GM21515 (cell line): ENCODE data around the gene CMTM1.
"Not testable (repeated sequence)": the region's sequence is repeated elsewhere in the genome, so short reads cannot be mapped to it uniquely, and the experiment has no call there.

Experiments used
- ATAC-seq: cut with Tn5 transposase; IDR thresholded peaks from one replicate; pipeline ENCODE4 v1.9.1; 2021; ENCODE audit not compliant: unreplicated experiment

CMTM1 gene

DNA sequence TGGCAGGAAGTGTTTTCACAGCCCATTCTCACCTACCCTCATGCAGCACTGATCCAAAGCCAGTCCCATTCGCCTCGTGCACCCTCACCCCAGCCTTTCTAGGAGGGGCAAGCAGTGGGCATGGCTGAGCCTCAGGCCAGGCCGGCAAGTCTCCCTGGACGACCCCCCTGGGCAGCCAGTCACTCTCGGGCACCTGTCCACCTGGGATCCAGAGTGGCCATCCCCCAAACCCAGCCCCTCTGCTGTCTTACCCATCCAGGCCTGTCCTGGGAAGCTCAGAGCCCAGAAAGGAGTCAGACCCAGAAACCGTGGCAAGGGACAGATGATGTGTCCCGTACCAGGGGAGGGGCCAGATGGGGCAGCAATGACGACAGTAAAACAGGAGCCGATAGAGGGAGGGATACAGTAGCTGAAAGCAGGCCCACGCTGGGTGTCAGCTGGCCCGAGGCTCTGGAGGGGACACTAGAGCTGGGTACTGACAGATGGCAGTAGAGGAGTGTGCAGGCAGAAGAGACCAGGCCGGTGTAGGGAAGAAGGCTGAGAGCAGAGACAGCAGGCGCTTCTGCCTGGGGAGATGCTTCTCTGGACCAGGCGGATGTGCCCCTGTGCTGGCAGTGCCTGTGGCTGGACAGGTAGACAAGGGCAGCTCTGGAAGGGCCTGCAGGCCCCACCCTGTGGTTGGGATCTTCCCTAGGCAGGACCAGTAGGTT, 44.0 kb downstream of the CMTM1 start:
- ATAC-seq, result no peak

DNA sequence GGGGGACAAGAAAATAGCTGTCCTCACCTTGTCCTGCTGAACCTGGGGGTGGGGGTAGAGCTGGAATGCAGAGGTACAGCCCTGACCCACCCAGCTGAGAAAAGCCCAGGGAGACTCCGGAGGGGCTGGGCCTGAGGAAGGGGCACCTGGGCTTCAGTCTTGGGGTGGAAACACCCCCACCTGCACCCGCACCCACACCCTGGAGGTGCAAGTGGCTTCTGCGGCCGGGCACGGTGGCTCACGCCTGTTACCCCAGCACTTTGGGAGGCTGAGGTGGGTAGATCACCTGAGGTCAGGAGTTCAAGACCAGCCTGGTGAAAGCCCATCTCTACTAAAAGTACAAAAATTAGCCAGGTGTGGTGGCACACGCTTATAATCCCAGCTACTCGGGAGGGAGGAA, 45.7 kb downstream of the CMTM1 start:
- not testable (repeated sequence) for ATAC-seq

DNA sequence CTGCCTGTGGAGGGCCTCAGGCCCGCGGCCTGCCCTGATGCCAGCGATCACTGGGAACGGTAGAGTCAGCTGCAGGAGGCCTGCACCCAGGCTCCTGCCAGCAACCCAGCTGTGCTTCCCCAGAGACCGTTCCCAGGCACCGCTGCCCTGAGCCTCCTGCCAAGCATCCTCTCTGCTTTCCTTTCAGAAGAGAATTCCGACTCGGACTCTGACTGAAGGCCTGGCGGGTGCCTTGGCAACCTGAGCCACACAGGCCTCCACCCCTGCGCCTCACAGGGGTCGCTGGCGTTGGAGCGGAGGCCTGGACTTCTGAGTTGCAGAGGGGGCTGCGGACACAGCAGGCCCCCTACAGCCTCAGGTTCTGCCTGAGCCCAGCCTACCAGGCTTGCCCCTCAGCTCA, 46.2 kb downstream of the CMTM1 start:
- ATAC-seq, result no peak

DNA sequence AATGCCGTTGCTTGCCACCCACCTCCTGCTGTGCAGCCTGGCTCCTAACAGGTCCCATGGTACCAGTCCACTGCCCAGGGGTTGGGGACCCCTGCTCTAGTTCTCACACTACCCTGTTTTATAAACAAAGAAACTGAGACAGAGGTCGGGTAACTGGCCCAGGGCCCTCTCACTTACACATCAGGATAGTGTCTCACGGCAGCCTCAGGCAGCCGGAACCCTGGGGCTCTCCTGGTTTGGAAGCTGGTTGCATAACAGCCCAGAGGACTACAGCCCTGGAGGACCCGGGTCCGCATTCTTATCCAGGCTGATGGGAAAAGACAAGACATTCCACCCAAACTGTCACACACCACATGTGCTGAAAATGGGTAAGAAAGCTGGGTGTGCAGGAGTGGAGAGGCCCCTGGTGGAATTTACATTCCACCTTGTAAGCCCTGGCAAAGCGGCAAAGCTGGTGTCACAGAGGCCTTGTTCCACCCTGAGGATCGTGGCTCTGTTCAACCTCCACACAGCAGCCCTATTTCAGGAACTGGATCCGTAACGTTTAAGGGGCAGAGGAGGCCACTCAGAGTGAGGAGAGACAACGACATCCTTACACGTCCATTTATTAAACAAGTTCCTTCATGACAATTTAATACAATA, 48.0 kb downstream of the CMTM1 start:
- no peak for ATAC-seq

DNA sequence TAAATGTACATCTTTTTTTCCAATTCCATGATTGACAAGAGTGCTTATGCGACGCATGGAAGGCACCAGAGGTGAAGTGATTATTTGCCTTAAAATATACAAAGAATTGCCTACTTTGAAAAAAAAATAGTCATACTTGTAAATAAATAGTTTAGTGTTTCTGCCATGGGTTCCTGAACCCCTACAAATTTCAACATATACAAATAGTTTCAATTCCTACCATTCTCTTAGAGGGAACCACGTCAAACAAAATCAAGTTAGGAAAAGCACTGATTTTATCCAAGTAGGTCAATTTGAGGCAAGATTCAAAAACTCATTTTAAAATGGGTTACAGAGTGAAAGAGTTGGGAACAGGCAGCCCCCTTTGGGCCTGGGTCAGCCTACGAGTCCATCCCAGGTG, 49.9 kb downstream of the CMTM1 start:
- no peak for ATAC-seq

DNA sequence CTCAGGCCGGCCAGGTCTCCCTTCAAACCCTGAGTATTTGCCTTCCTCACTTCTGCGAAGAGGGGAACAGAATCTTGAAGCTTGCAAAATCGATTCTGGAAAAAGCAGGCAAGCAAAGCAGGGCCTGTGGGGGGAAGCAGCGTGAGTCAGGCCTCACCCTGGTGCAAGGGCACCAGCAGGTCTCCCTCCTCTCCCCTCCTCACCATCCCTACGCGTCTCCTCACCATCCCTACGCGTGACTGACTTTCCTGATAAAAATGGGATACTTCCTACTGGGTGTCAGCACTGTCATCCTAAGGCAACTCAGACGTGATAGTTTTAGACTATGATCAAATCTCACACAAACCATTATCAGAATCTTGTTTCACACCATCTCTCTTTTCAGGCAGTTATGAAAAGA, 50.4 kb downstream of the CMTM1 start:
- ATAC-seq, result no peak

DNA sequence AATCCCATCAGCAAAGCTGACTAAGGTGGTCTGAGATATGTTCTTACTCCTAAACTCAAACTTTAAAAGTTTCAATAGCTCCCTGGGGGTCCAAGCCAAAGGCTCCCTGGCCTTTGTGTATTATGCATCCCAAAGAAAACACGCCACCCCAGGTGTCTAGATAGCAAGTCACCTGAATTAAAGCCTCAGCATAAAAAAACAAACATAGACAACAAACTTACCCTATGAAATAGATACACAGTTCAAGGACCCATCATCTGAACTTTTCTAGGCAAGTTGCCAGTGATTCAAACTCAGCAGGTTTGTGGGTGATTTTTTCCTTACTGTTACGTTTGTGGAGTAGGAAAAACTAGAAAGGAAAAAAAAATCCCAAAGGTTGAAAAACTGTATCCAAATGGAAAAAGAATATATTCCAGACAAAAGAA, 50.8 kb downstream of the CMTM1 start:
- no peak for ATAC-seq

DNA sequence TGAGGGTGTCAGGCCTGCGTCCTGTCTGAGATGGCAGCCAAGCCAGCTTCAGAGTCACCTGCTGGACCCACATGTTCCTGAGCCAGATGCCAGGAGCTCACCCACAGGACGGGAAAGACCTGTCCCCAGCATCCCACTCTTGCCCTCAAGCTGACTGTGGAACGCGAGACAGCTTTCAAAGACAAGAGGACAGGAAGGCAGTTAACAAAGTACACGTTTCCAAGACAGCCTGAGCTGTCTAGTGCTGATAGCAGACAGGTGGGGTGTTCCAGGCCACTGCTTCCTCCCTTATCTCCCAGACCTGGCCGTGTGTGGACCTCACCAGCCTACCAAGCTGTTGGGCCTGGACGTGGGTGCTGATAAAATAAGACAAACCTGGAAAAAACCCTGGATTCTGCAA, 51.5 kb downstream of the CMTM1 start:
- no peak for ATAC-seq

DNA sequence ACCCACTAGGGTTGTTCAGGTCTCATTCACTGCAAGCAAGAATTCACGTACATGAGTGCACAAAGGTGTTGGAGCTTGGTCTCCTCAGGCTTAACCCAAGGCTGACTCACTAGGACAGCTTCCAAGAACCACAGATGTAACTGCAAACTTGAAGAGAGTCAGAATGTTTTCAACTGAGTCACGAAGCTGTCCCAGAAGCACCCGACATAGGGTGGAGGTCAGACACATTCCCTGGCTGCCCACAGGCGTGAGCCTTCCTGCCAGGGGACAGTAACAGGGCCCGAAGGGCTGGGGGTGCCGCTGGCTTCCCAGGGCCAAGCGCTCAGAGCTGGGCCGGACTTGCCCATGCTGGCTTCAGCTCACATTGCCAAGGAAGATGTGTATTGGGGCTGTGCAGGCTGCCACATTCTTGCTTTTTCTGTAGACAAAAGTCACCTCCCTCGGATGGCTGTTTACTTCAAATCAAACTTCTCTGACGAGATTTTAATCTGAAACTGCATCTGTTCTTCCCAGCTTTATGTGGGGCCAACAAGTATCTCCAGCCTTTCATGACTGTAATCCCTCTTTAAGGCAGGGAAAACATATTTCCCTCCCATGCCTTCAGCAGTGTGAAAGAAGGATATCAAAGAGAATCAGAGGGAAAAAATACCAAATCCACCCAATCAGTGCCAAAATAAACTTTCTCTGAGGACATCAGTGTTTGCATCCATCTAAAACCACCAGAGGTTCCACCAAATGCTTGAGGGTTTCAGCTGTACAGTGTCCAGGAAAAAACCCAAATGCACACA, 52.5 kb downstream of the CMTM1 start:
- ATAC-seq, result no peak

DNA sequence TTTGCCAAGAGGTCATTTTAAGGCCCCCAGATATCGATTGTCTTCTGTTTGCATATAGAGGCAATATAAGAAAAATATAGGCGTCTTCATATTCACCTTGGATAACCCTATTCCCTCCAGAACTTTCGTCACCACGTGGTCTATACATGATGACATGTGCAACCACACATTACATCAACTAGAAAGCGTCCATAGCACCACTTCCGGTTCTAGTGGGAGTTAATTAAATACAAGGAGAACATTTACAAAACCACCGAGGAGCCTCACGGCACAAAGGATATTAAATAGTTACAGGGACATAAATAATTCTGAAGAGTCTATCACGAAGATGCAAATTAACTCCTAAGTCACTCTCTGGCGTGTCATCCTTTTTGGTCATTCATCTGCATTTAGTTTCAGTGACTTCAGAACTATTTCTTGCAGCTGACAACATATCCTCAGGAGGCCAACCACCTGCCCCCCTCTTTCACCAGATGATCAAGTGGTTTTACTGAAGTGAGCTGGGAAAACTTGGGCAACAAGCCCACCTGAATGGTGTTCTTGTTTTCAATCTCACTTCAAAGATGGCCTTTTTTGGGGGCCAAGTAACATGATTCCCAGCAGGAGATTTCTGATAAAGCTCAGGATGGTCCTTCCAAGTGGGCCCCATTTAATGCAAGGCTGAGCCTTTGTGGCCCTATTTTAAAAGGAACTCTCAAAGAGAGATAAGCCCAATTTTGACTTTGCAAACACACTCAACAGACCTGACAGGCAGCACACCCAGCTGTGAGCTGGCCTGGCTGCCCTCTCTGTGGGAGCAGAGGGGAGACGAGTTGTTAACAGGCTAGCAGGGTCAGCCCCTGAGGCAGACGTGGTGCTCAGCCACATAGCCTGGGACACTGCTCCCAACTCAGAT, 53.5 kb downstream of the CMTM1 start:
- no peak for ATAC-seq

DNA sequence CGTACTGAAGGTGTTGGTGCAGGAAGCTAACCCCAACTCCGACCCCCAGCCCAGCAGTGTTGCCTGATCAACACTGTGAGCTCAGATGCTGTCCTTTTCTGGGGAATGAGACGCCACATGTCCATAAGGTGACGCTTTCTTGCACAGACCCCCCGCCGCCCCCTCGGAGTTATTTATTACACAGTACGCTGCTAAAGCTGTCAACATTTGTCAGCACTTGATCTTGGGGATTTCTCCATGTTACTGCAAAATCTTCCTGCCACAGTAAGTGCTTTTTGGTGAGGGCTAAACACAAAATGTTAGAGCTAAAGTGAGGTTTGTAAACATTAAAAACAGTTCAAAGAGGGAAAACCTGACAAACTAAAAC, 54.2 kb downstream of the CMTM1 start:
- ATAC-seq, result no peak

DNA sequence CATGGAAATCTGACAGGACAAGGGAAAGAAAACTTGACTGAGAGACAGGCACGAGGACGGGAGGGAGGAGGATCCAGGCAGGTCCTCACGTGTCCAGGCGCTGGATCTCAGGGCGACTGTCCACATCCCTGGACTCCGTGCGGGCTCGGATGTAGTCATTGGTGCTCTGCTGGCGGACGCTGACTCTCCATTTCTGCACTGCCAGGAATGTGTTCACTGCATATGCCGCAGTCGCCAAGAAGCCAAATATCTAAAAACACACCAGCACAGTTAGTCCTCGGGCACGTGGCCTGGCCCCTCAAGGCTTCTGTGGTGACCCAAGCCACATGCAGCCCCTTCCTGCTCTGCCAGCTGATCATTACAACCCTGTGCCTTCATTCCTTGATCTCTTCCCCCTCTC, 55.7 kb downstream of the CMTM1 start:
- ATAC-seq, result no peak

DNA sequence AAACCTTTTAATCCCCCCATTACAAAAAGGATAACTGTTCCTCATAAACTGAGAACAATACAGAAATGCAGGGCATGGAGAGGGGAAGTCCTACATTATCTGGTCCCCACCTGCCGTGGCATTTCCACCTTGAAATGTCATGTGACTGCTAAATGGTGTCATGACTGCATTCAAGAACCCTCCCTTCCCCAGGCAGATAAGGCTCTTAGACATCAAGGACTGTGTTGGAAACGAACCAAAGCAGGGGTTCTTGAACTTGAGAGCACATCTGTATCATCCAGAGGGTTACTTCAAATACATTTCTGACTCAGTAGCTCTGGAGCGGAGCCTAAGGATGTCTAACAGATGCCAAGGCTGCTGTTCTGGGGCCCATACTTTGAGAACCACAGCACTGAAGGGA, 56.6 kb downstream of the CMTM1 start:
- ATAC-seq, result no peak

DNA sequence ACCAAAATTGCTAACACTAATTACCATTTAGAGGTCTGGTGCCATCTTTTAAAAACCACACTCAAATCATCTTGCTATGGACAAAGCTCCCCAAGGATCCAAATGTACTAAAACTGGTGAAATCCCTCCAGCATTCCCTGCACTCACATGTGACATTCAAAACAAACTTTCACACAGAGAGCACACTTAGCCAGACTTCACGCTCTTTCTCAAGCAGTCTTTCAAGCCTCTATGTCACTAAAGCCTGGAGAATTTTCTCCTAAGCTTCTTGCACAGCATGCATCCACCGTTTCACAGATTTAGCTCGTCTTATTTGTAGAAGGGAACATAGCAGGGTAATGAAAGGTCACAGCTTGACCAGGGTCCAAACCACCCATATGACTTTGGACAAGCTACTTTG, 57.5 kb downstream of the CMTM1 start:
- ATAC-seq, result no peak

DNA sequence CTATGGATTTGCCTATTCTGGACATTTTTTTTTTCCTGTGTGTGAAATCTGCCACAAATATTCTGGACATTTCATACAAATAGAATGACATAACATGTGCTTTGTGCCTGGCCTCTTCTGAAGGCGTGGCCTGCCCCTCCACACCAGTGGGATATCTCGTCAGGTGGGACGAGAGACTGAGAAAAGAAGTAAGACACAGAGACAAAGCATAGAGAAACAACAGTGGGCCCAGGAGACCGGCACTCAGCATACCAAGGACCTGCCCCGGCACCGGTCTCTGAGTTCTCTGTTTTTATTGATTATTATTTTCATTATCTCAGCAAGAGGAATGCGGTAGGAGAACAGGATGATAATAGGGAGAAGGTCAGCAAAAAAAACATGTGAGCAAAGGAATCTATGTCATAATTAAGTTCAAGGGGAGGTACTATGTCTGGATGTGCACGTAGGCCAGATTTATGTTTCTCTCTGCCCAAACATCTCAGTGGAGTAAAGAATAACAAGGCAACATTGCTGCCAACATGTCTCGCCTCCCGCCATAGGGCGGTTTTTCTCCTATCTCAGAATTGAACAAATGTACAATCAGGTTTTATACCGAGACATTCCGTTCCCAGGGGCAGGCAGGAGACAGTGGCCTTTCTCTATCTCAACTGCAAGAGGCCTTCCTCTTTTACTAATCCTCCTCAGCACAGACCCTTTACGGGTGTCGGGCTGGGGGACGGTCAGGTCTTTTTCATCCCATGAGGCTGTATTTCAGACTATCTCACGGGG, 61.6 kb downstream of the CMTM1 start:
- not testable (repeated sequence) for ATAC-seq
